ENCODE data around the gene MIR17HG. TPM values are rescaled to one million over a fixed set of nuclear protein-coding genes. Genes with fewer than 3 reads are reported as not detected.

MIR17HG gene
- polyA plus RNA-seq, 1 experiment, result 0.25 TPM

- no peaks in the 10 kb centered on the region for H3K27me3 ChIP-seq (ENCODE audit: control insufficient read depth, insufficient read depth, low read length)
- CTCF ChIA-PET, result no interaction called here
- POLR2A ChIA-PET, result no interaction called here
- H3K36me3 ChIP-seq (ENCODE audit: control insufficient read depth, insufficient read depth, low read length), result no peaks in the 10 kb centered on the region
- DNase-seq (ENCODE audit: low read depth), result no peak
- no peak overlapping the region for H3K4me3 ChIP-seq (ENCODE audit: low read depth, low read length)
- TF ChIP-seq CTCF (IDR thresholded peaks at IDR 0.05; ENCODE audit: insufficient read depth, low read depth, low read length), result no peak
These were observed 41.8 kb upstream of the MIR17HG start for GRCh38 chr13:91305652-91306051.

DNA sequence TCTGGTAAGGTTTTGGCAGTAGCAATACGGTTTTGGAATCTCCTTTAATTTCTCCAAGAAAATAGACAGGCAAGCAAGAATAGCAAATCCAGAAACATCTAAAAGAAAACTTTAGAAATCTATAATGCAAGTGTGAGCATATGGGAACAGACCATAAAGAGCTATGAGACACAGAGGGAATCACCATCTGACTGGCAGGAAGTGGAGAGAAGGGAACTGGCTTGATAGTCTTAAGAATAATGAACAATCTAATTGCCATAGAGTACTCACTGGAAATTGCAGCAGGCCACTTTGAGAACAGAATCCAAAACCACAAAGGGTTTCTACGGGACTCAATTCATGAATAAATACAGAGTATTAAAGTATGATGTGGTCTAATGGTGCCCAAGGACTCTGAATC is 39.6 kb upstream of the MIR17HG start:
- DNase-seq (ENCODE audit: low read depth), result no peak
- ChIA-PET CTCF (no interaction called here), POLR2A (no interaction called here)
- Histone ChIP-seq H3K4me3 (ENCODE audit: low read depth, low read length) (no peak overlapping the region), H3K27me3 (ENCODE audit: control insufficient read depth, insufficient read depth, low read length) (no peaks in the 10 kb centered on the region), H3K36me3 (ENCODE audit: control insufficient read depth, insufficient read depth, low read length) (no peaks in the 10 kb centered on the region)
- no peak for TF ChIP-seq CTCF (IDR thresholded peaks at IDR 0.05; ENCODE audit: insufficient read depth, low read depth, low read length)

GRCh38 chr13:91308299-91308698 is 39.2 kb upstream of the MIR17HG start:
- no peak for TF ChIP-seq CTCF (IDR thresholded peaks at IDR 0.05; ENCODE audit: insufficient read depth, low read depth, low read length)
- no peak for DNase-seq (ENCODE audit: low read depth)
- POLR2A ChIA-PET, result no interaction called here
- Histone ChIP-seq H3K4me3 (ENCODE audit: low read depth, low read length) (no peak overlapping the region), H3K27me3 (ENCODE audit: control insufficient read depth, insufficient read depth, low read length) (no peaks in the 10 kb centered on the region), H3K36me3 (ENCODE audit: control insufficient read depth, insufficient read depth, low read length) (no peaks in the 10 kb centered on the region)
- CTCF ChIA-PET, result no interaction called here

DNA sequence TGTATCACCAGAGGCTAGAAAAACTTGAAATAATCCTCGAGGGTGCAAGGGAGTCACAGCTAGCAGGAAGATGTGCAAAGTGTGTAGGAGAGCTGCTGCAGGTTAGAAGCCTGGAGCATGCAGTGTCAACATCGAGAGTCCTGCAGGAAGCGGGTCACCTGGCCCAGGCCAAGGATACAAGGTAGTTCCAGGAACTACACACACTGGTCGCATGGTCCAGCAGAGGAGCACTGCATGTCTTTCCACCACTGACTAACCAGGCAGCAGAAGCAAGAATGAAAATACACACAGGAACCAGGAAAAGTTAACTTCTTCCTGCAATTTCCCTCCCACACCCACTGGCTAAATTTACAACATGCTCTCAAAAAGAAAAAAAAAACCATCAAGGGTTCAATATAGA is 36.0 kb upstream of the MIR17HG start:
- TF ChIP-seq CTCF (IDR thresholded peaks at IDR 0.05; ENCODE audit: insufficient read depth, low read depth, low read length), result no peak
- DNase-seq (ENCODE audit: low read depth), result no peak
- no peak overlapping the region for H3K4me3 ChIP-seq (ENCODE audit: low read depth, low read length)
- H3K27me3 ChIP-seq (ENCODE audit: control insufficient read depth, insufficient read depth, low read length), result no peaks in the 10 kb centered on the region
- POLR2A ChIA-PET, result no interaction called here
- CTCF ChIA-PET, result interaction anchor here (1.2 kb wide), 1 partner anchor 11 kb away, joined by 3 read pairs; no protein-coding TSS in a partner anchor
- no peaks in the 10 kb centered on the region for H3K36me3 ChIP-seq (ENCODE audit: control insufficient read depth, insufficient read depth, low read length)

GRCh38 chr13:91312324-91312723 is 35.2 kb upstream of the MIR17HG start:
- no peaks in the 10 kb centered on the region for H3K36me3 ChIP-seq (ENCODE audit: control insufficient read depth, insufficient read depth, low read length)
- DNase-seq (ENCODE audit: low read depth), result no peak
- ChIA-PET POLR2A (no interaction called here), CTCF (interaction anchor here (0.7 kb wide), 1 partner anchor 16 kb away, joined by 3 read pairs; no protein-coding TSS in a partner anchor)
- no peaks in the 10 kb centered on the region for H3K27me3 ChIP-seq (ENCODE audit: control insufficient read depth, insufficient read depth, low read length)
- TF ChIP-seq CTCF (IDR thresholded peaks at IDR 0.05; ENCODE audit: insufficient read depth, low read depth, low read length), result no peak
- H3K4me3 ChIP-seq (ENCODE audit: low read depth, low read length), result no peak overlapping the region

All from BJ (cell line).